Heart right ventricle (tissue), 16 donors: ENCODE data around the gene MAGEB3. TPM values are rescaled to one million over a fixed set of nuclear protein-coding genes. Genes with fewer than 3 reads are reported as not detected.

Experiments
- ATAC-seq, 8 donors: fragments of 200-7000 bp; cut with Tn5 transposase; one replicate each; pipeline ENCODE4 v1.9.1; 2020; ENCODE audit warnings: mild to moderate bottlenecking in 8 of 8, moderate library complexity in 8 of 8, moderate number of reproducible peaks in 1 of 8
- DNase-seq, 2 donors: peaks; one replicate each; pipeline ENCODE4 v3.0.0-alpha.2; 2020
- H3K27ac ChIP-seq, 10 donors: fragments of 200-600 bp; sonication (generic) in 2 of 10; one replicate each; pipeline versions ENCODE4 v1.5.0 to v1.8.0; 2020 to 2022; ENCODE audit warnings: mild to moderate bottlenecking in 3 of 10
- H3K27me3 ChIP-seq, 7 donors: fragments of 200-600 bp; one replicate each; pipeline ENCODE4 v1.8.0; 2021 to 2022; ENCODE audit warnings: mild to moderate bottlenecking in 2 of 7
- H3K36me3 ChIP-seq, 9 donors: fragments of 200-600 bp; sonication (generic) in 1 of 9; one replicate each; pipeline versions ENCODE4 v1.5.0 to v1.8.0; 2020 to 2022; ENCODE audit warnings: mild to moderate bottlenecking in 2 of 9
- H3K4me1 ChIP-seq, 9 donors: fragments of 200-600 bp; sonication (generic) in 1 of 9; one replicate each; pipeline versions ENCODE4 v1.5.0 to v1.8.0; 2020 to 2022; ENCODE audit warnings: mild to moderate bottlenecking in 4 of 9
- H3K4me3 ChIP-seq, 10 donors: fragments of 200-600 bp; sonication (generic) in 2 of 10; one replicate each; pipeline versions ENCODE4 v1.5.0 to v1.8.0; 2020 to 2022; ENCODE audit warnings: mild to moderate bottlenecking in 7 of 10, moderate library complexity in 2 of 10
- H3K9me3 ChIP-seq, 11 donors: fragments of 200-600 bp in 10 of 11; sonication (generic) in 2 of 11; one replicate each; pipeline versions ENCODE4 v1.5.0 to v1.8.0; 2013 to 2022; ENCODE audit warnings: mild to moderate bottlenecking in 2 of 11, control low read depth in 1 of 11, moderate library complexity in 1 of 11
- CTCF ChIP-seq, 9 donors: fragments of 200-600 bp; sonication (generic) in 2 of 9; IDR thresholded peaks; one replicate each; pipeline versions ENCODE4 v1.5.0 to v1.8.0; 2021 to 2022; ENCODE audit warnings: antibody characterized with exemption in 9 of 9, mild to moderate bottlenecking in 5 of 9, moderate library complexity in 1 of 9
- WGBS, 2 donors: extraction: QIAGEN DNeasy Blood & Tissue Kit; methylation state at CpG; one replicate each; pipeline ENCODE4 v1.1.7; 2013; ENCODE audit warnings: inconsistent platforms in 1 of 2; 5-methylcytosine and 5-hydroxymethylcytosine counted together
- intact Hi-C, 10 donors: fragments of 100-400 bp; cut with DNase I; formaldehyde crosslinking; loops; one replicate each; pipeline versions ENCODE4 v1.11.1 to v1.14.2; 2022
- polyA plus RNA-seq, 2 donors: library from polyadenylated mRNA; stranded (reverse); fragments of 200-250 nt; gene quantifications; one replicate each; pipeline ENCODE4 v1.2.3, GENCODE V29; 2013
- total RNA-seq, 10 donors: library from RNA; stranded (reverse); fragmentation: NEBNext Ultra II Directional in 3 of 10; extraction: Animal tissue kit (Norgen Biotek cat#: 25700) in 3 of 10; gene quantifications; one replicate each; pipeline versions ENCODE4 v1.2.1 to v1.2.4, GENCODE V29; 2021 to 2023
- donor health status: Arrhythmogenic right ventricular cardiomyopathy.
- donor health status: ischemic (EF 13 %, LVEDD 7.1; RV severe dilation, severe dysfunction).
- donor health status: healthy with polysubstance abuse.
- donor health status: DM: no; HTN: yes; CAD: no.
- donor health status: DM: no; HTN: no; CAD: no.
- donor health status: ischemic (EF 25% LVEDD 6.9; RV normal size, moderate dysfunction).
- donor health status: ischemic (EF 25% LVEDD 5.7; RV mildly dilated, moderate dysfunction).
- donor health status: healthy.
- donor health status: DM: yes; HTN: yes; CAD: no.
- donor health status: Ischemic cardiomyopathy.
- donor health status: ischemic (EF 35%, LVEDD 5.7; RV mildly dilated, moderate dysfunction).
- donor health status: nonischemic (EF 11% LVEDD 7.7; RV severe dilation, severe dysfunction).
- donor health status: DM: yes; HTN: yes; CAD: no.
- donor health status: PGD.
- donor health status: ischemic (EF 29% LVEDD 5.4; RV normal size, mild dysfunction).
- donor health status: nonischemic (EF 23%, LVEDD 6.1; RV moderate dilation, normal function).

Gene MAGEB3
- total and polyA plus RNA-seq, 12 donors = not detected

GRCh38 chrX:30283456-30284200, 53.2 kb downstream of the MAGEB3 start:
- TF ChIP-seq CTCF (IDR thresholded peaks at IDR 0.05) = no peak
- ATAC-seq (peak in 1 of 8 donors; percentile 59), DNase-seq (no peak)
- Histone ChIP-seq H3K36me3 (no peaks in the 10 kb centered on the region), H3K27me3 (peaks cover 0 to 11% (median 0%) of the 10 kb centered on the region in 7 donors), H3K27ac (no peak overlapping the region), H3K4me1 (no peaks in the 10 kb centered on the region), H3K4me3 (no peak overlapping the region), H3K9me3 (no peaks in the 10 kb centered on the region)
- WGBS, 2 donors = 75 to 82% methylated on average over 3 of the region's 3 CpGs
- intact Hi-C loops = loop anchor here in 1 of 10 donors (5.0 kb wide), 1 partner anchor 1086 kb away; no protein-coding TSS in a partner anchor

Other genes with a start within 250 kb of the MAGEB3 start
- not detected for gene MAGEB2, start 15.1 kb upstream of the MAGEB3 start, total RNA-seq
- not detected for gene MAGEB2, start 15.1 kb upstream of the MAGEB3 start, polyA plus RNA-seq
- not detected for gene MAGEB4, start 11.3 kb downstream of the MAGEB3 start, total RNA-seq
- gene MAGEB4, start 11.3 kb downstream of the MAGEB3 start, polyA plus RNA-seq = not detected
- gene MAGEB1, start 16.5 kb downstream of the MAGEB3 start, total RNA-seq = not detected
- not detected for gene MAGEB1, start 16.5 kb downstream of the MAGEB3 start, polyA plus RNA-seq
- not detected for gene NR0B1, start 78.7 kb downstream of the MAGEB3 start, total RNA-seq
- not detected for gene NR0B1, start 78.7 kb downstream of the MAGEB3 start, polyA plus RNA-seq